GM18499 (cell line): ENCODE results near the gene PHYKPL.

Experiments
- ATAC-seq: cut with Tn5 transposase; IDR thresholded peaks from one replicate; pipeline ENCODE4 v1.9.1; 2021; ENCODE audit warnings: moderate number of reproducible peaks; ENCODE audit not compliant: insufficient read depth, unreplicated experiment

PHYKPL gene

DNA sequence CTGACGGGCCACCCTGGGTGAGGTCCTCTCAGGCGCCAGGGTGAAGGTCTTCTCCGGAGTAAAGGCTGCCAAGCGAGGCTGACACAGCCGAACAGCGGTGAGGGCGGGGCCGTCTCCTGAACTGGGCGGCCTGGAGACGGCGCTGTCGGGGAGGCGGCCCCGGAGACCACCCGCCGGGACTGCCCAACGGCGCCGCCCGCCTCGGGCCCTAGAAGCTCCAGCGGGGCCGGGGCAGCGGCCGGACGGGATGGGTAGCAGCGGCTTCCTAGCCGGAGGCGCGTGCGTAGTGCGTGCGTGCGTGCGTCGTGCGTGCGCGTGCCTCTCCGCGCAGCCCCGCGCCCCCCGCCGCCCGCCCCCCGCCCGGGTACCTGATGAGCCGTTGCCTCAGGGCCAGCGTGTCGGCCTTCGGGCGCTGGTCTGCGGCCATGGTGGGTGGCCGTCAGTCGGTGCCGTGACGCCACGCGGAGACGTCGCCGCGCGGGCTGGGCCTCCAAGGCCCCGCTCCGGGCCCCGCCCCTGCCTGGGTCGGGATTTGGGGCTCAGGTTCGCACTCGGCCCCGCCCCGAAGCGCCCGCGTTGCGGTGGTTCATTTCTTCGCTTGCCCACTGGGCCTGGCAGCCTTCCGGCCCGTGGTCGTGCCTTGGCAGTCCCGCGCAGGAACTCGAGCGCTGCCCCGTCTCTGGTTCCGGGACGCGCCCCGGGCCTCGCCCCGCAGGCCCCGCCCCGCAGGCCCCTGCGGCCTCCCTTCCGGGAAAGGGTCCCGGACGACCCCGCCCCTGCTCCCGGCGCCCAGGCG, at the start of gene PHYKPL:
TSS of gene PHYKPL (minus strand) at position 679 of the 796 bp plus-strand sequence. CDS start at position 427, 252 bp downstream.
- no peak for ATAC-seq

DNA sequence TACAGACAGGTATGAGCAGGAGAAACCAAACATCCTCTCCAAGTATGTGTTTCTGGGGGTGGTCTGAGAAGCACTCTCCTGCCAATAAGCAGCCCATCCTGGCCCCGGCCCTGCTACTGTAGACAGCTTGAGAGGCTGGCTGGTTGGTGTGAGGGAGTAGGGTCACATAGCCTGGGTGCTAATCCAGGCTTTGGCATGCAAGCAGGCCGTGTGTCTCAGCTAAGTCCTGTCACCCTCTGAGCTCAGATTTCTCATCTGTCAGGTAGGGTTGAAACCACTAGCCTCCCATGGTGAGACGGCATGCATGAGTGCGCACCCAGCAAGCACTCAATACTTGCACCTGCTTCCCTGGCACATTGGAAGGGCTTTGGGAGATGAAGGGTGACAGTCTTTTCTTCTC, 49.8 kb upstream of the PHYKPL start:
- no peak for ATAC-seq

DNA sequence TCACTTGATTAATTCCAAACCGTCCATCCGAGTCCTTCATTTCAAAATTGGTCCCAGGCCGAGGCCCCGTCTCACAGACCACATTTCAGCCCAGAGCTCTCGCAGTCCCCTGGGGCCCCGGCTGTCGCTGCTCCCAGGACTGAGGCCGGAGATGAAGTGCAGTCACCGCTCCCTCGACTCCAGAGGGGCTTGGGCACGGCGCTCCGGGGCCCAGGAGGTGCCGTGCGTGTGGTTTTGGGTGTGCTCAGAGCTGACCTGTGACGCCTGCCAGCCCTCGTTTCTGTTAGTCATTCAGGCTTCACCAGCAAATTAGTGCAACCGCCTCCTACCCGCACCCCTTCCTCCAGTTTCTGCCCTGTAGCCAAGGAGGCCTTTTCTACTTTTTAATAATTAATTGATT, 48.7 kb upstream of the PHYKPL start:
- ATAC-seq, result no peak

DNA sequence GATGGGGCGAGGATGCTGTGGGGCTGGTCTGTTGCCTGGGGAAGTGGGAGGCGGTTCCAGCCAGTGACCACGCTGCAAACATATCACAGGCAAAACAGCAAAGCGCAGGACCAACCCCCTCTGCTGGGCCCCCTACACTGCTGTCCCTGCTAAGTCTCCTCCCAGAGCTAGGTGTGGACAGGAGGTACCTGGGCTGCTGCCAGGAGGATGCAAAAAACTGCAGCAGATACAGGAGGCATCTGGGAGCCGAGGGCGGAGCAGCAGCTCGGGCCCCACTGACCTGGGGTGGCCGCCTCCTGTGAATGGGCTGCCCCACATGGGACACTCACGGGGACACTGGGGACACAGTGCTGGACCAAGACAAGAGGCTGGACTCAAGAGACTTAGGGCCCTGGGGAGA, 48.0 kb upstream of the PHYKPL start:
- no peak for ATAC-seq

DNA sequence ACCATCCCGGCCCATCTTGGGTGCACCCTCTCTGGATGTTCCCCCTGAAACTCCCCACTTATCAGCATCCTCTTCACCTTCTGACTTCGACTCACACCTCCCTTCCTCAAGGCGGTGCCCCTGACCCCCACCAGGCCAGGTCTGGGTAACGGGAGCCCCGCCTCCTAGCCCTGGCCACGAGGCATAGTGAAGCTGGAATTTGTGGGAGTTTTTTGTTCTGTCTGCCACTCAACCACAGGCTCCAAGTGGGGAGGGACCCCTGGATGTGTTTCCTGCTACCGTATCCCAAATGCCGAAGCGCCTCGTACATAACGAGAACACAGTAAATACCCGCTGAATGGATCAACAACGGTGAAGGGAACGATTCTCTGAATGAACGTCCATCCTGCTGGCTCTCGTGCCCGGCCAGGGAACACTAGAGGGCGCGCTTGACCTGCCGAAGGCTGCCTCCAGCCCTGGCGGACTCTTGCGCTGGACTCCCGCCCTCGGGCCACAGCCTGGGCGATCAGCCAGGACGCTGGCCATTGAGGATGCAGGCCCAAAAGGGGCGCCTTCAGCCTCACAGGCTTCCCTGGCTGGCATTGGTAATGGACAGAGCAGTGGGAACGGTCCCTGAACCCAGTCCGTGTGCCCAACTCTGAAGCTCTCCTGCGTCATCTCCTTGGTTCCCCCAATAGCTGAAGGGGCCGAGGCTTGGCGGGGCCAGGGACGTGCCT, 47.3 kb upstream of the PHYKPL start:
- ATAC-seq, result no peak

DNA sequence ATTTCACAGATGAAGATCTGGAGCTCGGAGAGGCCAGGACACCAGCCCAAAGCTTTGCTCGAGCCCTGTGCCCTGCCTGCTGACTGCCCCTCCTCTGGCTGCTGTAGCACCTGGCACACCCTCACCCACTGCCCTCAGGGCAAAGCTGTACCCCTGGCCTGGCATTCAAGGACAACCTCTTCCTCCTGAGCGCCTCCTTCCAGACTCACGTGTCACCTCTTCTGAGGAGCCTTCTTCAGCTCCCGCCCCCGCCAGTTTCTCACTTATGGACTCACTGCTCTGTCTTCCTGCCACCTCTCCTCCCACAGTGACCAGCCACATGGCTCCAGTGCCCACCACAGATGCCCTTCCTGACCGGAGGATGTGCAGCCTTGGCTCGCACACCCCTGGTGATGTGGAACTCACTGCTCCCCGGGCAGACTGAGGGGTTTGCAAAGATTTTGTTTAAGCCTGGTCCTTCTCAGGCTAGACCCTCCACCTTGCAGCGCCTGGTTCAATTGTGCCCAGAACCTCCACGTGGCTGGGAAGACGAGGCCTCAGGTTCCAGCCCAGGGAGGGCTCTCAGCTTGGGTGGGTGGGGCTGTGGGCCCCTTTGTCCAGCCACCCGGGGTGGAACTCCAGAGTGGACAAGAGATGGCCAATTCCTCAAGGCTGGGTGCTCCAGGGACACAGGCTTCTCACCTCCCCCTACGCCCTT, 46.6 kb upstream of the PHYKPL start:
- ATAC-seq, result no peak

DNA sequence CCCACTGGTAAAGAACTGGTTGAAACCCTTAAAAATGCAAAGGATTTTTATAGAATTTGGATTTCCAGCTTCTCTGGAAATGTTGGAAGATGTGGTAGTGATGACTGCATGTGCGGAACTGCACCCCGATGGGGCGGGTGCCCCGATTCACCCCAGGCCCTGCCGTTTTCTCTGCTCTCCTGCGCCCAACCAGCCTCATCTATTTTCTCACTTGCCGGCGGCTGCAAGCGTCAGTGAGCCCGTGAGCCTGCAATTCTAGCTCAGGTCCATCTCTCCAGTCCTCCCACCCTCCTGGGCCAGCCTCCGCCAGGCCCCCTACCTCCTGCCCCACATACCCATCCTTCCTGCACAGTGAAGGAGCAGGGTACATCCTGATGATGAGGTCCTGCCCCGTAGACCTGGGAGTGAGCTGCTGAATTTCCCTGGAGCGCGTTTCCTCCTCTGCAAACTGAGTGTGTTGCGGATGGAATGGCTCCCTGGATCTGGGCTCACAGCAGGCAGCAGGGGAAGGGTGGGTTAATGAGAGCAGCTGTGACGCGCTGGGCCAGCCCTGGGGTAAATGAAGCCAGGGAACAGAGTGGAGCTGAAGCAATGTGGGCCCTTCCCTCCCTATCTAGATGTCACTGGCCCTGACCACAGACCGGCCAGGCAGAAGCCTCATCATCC, 45.9 kb upstream of the PHYKPL start:
- no peak for ATAC-seq

DNA sequence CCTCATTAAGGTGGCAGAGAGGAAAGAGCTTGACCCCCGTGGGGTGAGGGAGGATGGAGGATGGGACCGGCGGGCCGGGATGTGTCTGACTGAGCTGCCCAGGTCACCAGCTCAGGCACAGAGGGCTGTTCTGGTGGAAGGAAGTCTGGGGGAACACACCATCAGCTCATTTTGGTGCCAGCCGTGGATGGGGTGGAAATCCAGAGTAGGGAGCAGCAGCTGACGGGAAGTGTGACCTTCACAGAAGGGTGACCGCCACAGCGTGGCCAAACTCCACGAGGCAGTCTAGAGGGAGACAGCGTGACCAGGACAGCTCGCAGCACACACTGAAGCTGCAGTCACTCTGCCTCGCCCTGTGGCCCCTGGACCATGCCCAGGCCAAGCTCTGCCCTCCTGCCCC, 45.3 kb upstream of the PHYKPL start:
- no peak for ATAC-seq

DNA sequence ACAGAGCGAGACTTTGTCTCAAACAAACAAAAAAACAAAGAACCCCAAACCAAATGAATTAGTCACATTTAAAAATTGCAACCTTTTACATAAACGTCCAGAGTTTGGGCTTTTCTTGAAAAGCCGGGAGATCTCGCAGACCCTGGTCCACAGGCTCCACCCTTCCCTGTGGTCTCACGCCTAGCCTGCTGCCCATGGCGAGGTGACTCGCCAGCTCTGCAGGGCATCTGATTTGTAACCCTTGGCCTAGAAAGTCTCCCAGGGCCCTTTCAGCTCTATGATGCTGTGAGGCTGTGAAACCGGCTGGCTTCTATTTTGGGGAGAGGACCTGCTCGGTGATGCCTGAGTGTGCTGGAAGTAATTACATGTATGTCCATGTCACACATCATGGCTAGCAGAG, 44.7 kb upstream of the PHYKPL start:
- no peak for ATAC-seq

DNA sequence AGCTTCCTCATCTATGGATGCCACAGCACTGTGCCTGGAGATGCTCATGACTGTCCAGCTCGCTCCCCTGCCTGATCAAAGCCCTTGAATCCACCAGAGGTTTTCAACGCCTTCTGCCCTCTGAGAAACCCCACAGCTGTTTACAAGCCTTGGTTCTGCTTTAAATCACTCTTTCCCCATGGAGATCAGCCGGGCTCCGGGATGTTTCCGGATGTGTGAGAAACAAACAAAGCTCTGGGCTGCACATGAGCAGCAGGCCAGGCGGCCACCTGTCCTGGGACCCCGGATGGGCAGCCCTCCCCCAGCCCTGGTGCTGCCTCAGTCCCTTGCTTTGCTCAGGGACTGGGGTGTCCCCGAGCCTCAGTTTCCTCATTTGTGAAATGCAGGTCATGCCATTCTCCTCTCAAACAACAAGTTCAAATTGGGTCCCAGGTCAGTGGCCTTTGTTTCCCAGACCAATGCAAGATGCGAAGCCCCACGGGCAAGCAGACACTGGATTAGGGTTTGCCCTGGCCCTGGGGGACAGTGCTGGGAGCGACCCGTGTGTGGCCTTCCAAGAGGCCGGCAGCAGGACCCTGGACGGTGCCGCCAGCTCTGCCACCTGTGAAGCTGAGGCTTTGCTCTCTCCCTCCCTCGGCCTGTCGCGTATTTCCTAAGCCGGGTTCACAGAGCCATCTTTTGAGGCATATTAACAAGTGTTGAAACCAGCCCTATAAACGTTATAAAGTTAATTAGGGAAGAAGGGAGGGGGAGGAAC, 42.4 kb upstream of the PHYKPL start:
- no peak for ATAC-seq

DNA sequence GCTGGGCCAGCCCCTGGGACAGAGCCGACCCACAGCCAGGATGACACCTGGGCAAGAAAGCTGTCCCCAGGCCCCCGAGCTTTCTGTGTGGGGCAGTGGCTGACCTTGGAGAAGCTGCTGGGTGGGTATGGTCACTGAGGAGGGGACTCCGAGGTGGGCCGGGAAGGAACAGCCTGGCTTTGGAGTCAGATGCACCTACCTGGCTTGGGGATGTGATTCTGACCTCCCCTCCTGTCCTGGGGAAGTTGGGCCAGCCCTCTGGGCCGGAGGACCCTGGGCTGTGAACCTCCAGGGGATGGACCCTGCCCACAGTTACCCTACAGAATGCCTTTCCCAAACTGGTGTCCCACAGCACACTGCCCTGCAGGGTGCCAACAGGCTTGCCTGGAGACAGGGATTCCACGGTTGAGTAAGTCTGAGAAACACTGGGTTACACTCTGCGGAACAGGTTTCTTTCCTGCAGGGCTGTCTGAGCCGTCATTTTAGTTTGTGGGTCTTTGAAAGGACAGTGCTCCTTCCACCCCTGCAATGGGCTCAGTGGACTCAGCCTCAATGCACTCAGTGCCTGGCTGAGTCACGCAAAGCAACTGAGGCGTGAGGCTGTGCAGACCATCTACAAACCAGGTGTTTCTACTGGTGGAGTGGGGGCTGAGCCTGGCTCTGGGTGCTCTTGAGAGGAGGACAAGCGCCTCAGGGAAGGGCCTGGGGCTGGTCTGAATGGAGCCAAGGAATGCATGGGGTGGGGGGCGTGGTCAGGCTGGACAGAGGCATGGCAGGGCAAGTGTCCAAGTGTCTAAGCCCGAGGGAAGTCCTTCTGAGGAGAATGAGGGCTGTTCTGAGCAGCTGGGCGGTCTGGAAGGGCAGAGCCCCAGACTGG, 41.3 kb upstream of the PHYKPL start:
- no peak for ATAC-seq

DNA sequence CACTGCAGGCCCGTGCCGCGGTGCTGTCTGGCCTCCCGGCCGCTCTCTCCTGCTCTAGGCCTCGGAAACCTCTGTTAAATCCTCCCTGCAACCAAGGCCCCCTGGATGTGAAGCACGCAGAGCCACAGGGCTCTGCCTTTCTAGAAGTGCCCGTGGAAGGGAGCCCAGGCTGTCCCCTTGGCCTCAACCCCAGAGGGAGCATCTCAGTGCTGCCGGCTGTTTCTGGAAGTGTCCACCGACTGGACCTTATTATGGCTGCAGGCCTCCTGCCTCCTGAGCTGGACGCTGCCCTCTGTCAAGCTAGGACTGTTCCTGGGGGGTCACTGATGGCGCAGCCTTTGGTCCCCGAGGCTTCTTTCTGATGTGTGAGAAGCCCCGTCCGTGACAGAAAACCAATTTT, 40.4 kb upstream of the PHYKPL start:
- ATAC-seq, result no peak

DNA sequence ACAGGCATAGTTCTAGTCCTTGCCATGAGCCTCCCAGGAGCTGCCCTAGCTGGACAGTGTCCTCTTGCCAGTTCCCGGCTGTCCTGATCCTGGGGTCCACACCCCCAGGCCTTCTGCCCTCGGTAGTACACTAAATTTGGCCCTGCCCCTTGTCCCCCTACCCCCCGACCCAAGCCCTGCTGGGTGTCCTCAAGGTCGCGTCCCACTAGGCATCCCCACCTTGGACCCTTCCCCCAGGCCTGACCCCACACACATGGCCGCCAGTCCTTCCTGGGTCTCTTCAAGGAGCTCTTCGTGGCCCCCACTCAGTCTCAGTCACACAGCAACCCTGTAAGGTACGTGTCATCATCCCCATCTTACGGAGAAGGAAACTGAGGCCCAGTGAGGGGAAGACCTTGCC, 40.0 kb upstream of the PHYKPL start:
- ATAC-seq, result no peak

DNA sequence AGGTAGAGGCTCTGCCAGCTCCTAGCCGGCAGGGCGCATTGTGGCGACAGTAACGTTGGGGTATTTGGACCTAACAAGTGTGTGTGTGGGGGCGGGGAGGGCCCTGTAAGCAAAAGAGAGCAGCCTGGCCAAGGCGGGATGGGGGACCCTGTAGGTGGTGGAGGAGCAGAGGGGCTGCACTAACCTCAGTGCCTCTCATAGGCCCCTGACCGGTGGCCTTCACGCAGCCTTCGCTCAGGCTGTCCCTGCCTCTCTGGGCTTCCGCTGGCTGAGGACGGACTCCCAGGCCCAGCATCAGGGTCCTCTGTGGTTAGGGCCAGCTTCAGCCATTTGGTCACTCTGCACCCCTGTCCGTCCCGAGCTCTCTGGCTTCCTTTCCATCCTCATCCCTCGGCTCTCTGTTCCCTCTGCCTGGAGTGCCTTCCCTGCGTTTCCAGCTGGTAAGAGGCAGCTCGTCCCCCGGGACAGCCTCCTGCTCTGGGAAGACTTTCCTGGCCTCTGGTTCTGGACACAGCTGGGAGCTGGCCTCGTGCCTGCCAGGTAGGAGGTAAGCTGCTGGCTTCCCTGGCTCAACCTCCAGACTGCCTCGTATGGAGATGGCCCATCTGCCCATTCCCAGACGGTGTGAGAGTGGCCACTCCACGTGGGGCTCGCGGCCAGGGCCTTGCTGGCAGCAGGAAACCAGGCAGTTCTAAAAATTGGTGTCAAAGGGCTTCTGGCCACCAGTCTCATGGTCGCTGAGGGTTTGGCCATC, 39.3 kb upstream of the PHYKPL start:
- no peak for ATAC-seq

DNA sequence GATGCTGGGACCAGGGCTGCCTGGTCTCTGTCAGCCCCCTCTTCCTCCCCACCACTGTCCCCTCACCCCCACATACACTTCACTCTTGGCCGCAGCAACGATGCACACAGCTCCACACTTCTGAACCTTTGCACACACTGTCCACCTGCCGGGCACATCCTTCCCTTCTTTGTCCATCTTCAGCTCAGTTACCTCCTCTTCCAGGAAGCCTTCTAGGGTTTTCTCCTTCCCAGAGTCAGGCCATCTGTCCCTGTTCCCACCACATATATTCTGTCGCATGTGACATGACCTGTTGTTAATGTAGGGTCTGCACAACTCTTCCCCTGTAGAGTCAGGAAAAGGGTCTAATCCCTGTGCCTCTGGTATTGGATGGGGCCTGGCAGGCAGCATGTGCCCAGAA, 38.6 kb upstream of the PHYKPL start:
- no peak for ATAC-seq

DNA sequence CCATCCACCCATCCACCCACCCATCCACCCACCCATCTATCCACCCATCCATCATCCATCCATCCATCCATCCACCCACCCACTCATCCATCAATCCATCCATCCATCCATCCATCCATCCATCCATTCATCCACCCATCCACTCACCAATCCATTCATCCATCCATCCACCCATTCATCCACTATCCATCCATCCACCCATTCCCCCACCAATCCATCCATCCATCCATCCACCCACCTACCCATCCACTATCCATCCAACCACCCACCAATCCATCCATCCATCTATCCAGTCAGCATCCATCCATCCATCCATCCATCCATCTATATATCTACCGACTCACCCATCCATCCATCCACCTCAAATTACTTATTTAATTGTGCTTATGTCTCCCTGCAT, 36.9 kb upstream of the PHYKPL start:
- ATAC-seq, result no peak

DNA sequence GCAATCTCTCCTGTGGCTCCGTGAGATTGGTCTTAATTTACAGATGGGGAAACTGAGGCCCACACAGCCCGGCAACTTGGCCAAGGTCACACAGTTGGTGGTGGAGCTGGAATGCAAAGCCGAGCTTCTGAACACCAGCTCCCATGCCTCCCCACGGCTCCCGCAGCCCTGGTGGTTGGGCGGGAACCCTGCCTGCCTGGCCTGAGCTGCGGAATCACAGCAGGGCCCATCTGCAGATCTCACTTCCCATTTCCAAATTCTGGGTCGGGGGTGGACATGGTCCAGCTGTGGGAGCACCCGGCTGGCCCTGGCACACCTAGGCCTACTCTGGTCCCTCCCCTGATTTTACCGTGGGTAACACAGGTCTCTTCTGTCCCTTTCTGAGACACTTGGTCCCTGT, 35.3 kb upstream of the PHYKPL start:
- no peak for ATAC-seq

DNA sequence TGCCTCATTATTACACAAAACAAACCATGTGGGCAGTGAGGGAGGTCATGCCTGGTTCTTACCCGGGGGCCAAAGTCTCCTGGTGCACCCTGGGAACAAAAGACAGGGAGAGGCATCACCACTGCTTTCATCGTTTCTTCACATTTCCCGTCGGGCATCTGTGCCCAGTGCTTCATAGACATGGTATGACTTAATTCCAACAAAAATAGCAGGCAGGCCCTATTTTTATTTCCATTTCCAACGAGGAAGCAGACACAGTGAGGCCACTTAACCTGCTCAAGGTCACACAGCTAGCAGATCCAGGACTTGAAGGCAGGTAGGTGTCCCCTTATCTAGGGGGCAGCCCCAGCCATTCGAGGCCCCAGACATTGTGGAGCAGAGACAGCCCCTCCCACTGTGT, 34.6 kb upstream of the PHYKPL start:
- ATAC-seq, result no peak
